Measurements from ENCODE around the gene PLAGL1. TPM values are rescaled to one million over a fixed set of nuclear protein-coding genes. Genes with fewer than 3 reads are reported as not detected.

PLAGL1 gene
- total RNA-seq, 1 experiment from 2014 or later, result 24.3 TPM

DNA sequence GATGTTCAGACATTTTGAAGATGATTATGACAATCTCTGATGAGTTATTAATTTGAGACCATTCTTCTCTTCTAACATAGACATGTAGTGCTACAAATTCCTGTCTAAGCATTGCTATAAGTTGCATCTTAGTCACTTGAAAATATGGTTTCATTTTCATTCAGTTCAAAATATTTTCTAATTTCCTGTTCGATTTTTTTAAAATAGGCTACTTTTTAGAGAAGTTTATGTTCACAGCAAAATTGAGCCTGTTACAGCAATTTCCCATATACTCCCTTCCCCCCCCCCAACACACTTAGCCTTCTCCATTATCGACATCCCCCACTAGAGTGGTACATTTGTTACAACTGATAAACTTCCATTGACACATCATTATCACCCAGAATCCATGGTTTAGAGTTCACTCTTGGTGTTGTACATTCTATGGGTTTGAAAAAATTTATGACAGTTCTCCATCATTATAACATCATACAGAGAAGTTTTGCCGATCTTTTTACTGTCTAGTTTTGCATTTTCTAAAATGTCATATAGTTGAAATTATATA is 31.2 kb downstream of the PLAGL1 start:
- ChIA-PET CTCF (interaction anchor here (0.6 kb wide), 1 partner anchor 129 kb away, joined by 8 read pairs; no protein-coding TSS in a partner anchor), POLR2A (no interaction called here)
- TF ChIP-seq, protein P1, sequence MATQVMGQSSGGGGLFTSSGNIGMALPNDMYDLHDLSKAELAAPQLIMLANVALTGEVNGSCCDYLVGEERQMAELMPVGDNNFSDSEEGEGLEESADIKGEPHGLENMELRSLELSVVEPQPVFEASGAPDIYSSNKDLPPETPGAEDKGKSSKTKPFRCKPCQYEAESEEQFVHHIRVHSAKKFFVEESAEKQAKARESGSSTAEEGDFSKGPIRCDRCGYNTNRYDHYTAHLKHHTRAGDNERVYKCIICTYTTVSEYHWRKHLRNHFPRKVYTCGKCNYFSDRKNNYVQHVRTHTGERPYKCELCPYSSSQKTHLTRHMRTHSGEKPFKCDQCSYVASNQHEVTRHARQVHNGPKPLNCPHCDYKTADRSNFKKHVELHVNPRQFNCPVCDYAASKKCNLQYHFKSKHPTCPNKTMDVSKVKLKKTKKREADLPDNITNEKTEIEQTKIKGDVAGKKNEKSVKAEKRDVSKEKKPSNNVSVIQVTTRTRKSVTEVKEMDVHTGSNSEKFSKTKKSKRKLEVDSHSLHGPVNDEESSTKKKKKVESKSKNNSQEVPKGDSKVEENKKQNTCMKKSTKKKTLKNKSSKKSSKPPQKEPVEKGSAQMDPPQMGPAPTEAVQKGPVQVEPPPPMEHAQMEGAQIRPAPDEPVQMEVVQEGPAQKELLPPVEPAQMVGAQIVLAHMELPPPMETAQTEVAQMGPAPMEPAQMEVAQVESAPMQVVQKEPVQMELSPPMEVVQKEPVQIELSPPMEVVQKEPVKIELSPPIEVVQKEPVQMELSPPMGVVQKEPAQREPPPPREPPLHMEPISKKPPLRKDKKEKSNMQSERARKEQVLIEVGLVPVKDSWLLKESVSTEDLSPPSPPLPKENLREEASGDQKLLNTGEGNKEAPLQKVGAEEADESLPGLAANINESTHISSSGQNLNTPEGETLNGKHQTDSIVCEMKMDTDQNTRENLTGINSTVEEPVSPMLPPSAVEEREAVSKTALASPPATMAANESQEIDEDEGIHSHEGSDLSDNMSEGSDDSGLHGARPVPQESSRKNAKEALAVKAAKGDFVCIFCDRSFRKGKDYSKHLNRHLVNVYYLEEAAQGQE (IDR thresholded peaks at IDR 0.05; ENCODE audit: insufficient read depth in 1 of 2, low read depth in 2 of 2, low read length in 1 of 2), result no peak
- TF ChIP-seq CTCF (IDR thresholded peaks at IDR 0.05) (no peak), TCF7L2 (IDR thresholded peaks at IDR 0.05; ENCODE audit: low read depth, low read length) (no peak), POLR2AphosphoS5 (IDR thresholded peaks at IDR 0.05; ENCODE audit: low read depth, low read length) (no peak), SIN3A (IDR thresholded peaks at IDR 0.05; ENCODE audit: borderline replicate concordance, insufficient read depth, low read depth, low read length) (no peak)
- no peak for DNase-seq (ENCODE audit: low read depth, low spot score)
- no peak overlapping the region for H3K27ac ChIP-seq (ENCODE audit: low read length)
- no peaks in the 10 kb centered on the region for H3K4me1 ChIP-seq (ENCODE audit: control insufficient read depth, insufficient read depth, low read length)
- no peaks in the 10 kb centered on the region; the same call in 1 of the 2 replicates for H3K27me3 ChIP-seq (ENCODE audit: control insufficient read depth, insufficient read depth, low read length)
- no peaks in the 10 kb centered on the region for H3K36me3 ChIP-seq (ENCODE audit: control insufficient read depth, insufficient read depth, low read length)
- ATAC-seq, result no peak
- H3K9me3 ChIP-seq (ENCODE audit: control insufficient read depth, insufficient read depth, low read depth, low read length), result no peaks in the 10 kb centered on the region; the same call in 1 of the 2 replicates
- in situ Hi-C loops (cut with HindIII; ENCODE audit: low pct_unique_long_range_greater_than_20kb, low sequenced_read_pairs) (no loop called here), intact Hi-C loops (cut with micrococcal nuclease; ENCODE audit: unreplicated experiment) (no loop called here)
- BruUV-seq (replicated peaks), result no TSS peak
- H3K4me3 ChIP-seq (ENCODE audit: low read depth in 2 of 2, low read length in 2 of 2), result no peak overlapping the region

- POLR2A ChIA-PET, result no interaction called here
- CTCF ChIA-PET, result no interaction called here
- H3K4me1 ChIP-seq (ENCODE audit: control insufficient read depth, insufficient read depth, low read length), result no peaks in the 10 kb centered on the region; the same call in 1 of the 2 replicates
- BruUV-seq (replicated peaks), result no TSS peak
- DNase-seq (ENCODE audit: low read depth, low spot score) (no peak), ATAC-seq (no peak)
- H3K36me3 ChIP-seq (ENCODE audit: control insufficient read depth, insufficient read depth, low read length), result no peaks in the 10 kb centered on the region
- no peaks in the 10 kb centered on the region for H3K9me3 ChIP-seq (ENCODE audit: control insufficient read depth, insufficient read depth, low read depth, low read length)
- no peaks in the 10 kb centered on the region; the same call in 1 of the 2 replicates for H3K27me3 ChIP-seq (ENCODE audit: control insufficient read depth, insufficient read depth, low read length)
- no peak overlapping the region for H3K27ac ChIP-seq (ENCODE audit: low read length)
- TF ChIP-seq TCF7L2 (IDR thresholded peaks at IDR 0.05; ENCODE audit: low read depth, low read length), result no peak
- TF ChIP-seq SIN3A (IDR thresholded peaks at IDR 0.05; ENCODE audit: borderline replicate concordance, insufficient read depth, low read depth, low read length), result no peak
- no peak for TF ChIP-seq CTCF (IDR thresholded peaks at IDR 0.05)
- TF ChIP-seq, protein P1 (IDR thresholded peaks at IDR 0.05; ENCODE audit: insufficient read depth in 1 of 2, low read depth in 2 of 2, low read length in 1 of 2), result no peak
- no peak for TF ChIP-seq POLR2AphosphoS5 (IDR thresholded peaks at IDR 0.05; ENCODE audit: low read depth, low read length)
- in situ Hi-C loops (cut with HindIII; ENCODE audit: low pct_unique_long_range_greater_than_20kb, low sequenced_read_pairs), result no loop called here
- no peak overlapping the region for H3K4me3 ChIP-seq (ENCODE audit: low read depth in 2 of 2, low read length in 2 of 2)
- intact Hi-C loops (cut with micrococcal nuclease; ENCODE audit: unreplicated experiment), result no loop called here
These were observed 34.0 kb downstream of the PLAGL1 start for GRCh38 chr6:143974089-143974488.
